Measurements from ENCODE around the gene CMTR1. TPM values are rescaled to one million over a fixed set of nuclear protein-coding genes. Genes with fewer than 3 reads are reported as not detected.

The CMTR1 gene, protein sequence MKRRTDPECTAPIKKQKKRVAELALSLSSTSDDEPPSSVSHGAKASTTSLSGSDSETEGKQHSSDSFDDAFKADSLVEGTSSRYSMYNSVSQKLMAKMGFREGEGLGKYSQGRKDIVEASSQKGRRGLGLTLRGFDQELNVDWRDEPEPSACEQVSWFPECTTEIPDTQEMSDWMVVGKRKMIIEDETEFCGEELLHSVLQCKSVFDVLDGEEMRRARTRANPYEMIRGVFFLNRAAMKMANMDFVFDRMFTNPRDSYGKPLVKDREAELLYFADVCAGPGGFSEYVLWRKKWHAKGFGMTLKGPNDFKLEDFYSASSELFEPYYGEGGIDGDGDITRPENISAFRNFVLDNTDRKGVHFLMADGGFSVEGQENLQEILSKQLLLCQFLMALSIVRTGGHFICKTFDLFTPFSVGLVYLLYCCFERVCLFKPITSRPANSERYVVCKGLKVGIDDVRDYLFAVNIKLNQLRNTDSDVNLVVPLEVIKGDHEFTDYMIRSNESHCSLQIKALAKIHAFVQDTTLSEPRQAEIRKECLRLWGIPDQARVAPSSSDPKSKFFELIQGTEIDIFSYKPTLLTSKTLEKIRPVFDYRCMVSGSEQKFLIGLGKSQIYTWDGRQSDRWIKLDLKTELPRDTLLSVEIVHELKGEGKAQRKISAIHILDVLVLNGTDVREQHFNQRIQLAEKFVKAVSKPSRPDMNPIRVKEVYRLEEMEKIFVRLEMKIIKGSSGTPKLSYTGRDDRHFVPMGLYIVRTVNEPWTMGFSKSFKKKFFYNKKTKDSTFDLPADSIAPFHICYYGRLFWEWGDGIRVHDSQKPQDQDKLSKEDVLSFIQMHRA
- total RNA-seq (2022; extraction: Qiagen RNA extraction; ENCODE audit: low read depth): 15.7 to 18.1 TPM (median 17.4 TPM) in 5 replicates

DNA sequence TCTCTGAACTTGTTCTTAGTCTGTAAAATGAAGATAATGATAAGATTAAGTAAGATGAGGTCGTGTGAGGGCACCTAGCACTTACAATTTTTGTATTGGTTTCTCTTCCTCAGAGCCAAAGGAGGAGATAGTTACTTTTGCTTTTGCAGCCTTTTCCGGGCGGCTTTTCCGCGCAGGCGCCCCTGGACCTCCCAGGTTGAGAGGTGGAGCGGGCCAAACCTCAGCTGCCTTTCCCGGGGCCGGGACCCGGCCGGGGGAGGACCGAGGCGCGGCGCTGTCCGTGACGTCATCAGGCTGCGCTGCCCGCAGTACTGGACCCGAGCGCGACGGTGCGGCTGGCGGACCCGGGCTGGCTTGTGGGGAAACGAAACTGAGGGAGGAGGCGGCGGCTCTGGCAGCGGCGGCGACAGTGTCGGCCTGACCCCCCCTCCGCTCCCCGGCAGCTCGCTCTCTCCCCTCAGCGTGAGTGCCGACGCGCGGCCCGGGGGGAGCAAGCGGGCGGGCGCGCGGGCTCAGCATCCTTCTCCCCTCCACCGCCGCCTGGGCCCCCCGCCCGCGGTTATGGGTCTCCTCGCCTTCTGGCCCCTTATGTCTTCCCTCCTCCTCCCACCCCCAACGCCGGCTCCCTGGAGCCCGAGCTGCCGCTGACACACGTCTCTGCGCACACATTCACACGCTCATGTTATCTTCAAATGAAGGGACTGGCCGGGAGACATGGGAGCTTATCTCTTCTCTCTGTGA lies at the start of gene CMTR1:
Gene CMTR1, plus strand, starts transcription at position 306 of the 741 bp plus-strand sequence. CDS start 2,409 bp downstream, outside the sequence.

DNA sequence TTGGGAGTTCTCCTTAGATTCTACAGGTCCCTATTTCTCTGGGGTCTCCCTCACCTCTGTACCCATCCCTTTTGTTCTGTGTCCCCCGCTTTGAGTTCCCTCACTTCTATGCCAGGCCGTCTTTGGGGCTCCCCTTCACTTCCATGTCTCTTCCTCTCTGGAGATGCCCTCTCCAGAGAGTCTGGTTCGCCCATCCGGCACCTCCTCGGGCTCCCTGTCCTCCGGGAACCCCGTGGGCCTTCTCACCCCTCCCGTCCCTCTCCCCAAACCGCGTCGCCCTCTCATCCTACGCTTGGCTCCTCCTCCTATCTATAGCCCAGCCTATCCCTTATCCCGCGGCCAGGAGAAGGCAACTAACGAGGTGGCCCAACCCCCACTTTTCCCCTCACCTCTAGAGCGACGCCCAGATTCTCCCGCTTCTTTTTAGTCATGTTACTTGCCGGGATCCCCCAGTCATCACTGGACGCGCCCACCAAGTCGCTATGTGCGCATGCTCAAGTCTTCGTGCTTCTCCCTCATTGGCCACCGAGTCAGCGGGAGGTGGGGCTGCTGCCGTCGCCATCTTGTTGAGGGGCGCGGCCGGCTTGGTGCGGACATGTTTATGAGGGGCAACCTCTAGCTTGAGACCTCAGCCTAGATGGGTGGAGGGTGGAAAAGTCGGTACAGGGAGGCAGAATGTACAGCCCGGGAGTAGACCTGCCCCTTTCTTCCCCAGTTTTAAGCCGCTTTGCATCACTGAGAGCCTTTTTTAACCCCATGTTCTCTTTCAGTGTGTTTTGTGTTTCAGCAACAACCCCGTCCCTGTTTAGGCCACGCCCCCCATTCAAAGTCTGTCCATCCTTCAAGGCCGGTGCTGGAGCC lies 66.6 kb downstream of the CMTR1 start, which contains the start of gene CCDC167:
Gene CCDC167, minus strand, starts transcription at position 461 of the 861 bp plus-strand sequence. Its CDS starts 30 bp downstream, at position 431.

Other genes with a start within 250 kb of the CMTR1 start
- gene TBC1D22B, start 175.4 kb upstream of the CMTR1 start, total RNA-seq (2022; extraction: Qiagen RNA extraction; ENCODE audit: low read depth): 6.0 to 7.2 TPM (median 6.2 TPM) in 5 replicates
- gene TMEM217, start 175.1 kb upstream of the CMTR1 start, total RNA-seq (2022; extraction: Qiagen RNA extraction; ENCODE audit: low read depth): 0.66 to 1.0 TPM (median 0.85 TPM) in 5 replicates
- 21.0 to 25.9 TPM (median 24.7 TPM) in 5 replicates for gene RNF8, start 79.2 kb upstream of the CMTR1 start, total RNA-seq (2022; extraction: Qiagen RNA extraction; ENCODE audit: low read depth)
- gene CCDC167, start 66.7 kb downstream of the CMTR1 start, total RNA-seq (2022; extraction: Qiagen RNA extraction; ENCODE audit: low read depth): 41.6 to 54.8 TPM (median 44.1 TPM) in 5 replicates

Measured in A549 treated with DMSO at 1 μM for 4 hours (cell line).